GM18951 (cell line): Measurements from ENCODE around the gene NOP16.
A peak's percentile ranks its signal among the peaks of the same experiment; 100 is the strongest.

Experiments
- POLR2A ChIP-seq: IDR thresholded peaks from 4 replicates; pipeline ENCODE4 v1.6.1; 2011; ENCODE audit warnings: mild to moderate bottlenecking; ENCODE audit not compliant: insufficient read length, insufficient read depth; ENCODE audit errors: extremely low read depth
- in situ Hi-C: fragments of 300-500 bp; cut with MboI; formaldehyde crosslinking; loops from one replicate; pipeline ENCODE4 v1.12.0; 2022; ENCODE audit warnings: low sequenced_read_pairs, mixed read lengths, inconsistent platforms; ENCODE audit not compliant: unreplicated experiment

Gene NOP16

DNA sequence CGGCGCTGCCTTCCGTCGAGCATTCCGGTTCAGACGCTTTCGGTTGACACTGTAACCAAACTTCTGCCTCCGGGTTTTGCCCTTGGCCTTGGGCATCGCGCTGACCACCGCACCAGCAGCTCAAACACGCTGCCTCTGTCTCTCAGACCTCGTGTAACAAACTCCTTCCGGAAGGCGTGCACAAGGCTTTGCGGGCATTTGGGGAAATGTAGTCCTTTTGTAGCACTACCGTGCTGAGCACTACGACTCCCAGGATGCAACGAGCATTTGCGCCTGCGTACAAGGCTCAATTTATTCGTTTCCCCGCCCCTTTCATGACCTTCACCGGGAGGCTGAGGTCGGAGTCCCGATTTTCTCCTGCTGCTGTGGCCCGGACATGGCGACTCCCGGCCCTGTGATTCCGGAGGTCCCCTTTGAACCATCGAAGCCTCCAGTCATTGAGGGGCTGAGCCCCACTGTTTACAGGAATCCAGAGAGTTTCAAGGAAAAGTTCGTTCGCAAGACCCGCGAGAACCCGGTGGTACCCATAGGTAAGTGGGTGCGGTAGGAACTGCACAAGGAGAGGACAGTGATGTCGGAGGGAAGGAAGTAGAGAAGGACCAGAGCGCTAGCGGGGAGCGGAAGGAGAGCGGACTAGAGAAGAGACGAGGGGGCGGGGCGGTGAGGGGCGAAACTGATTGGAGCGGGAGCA, at the start of gene NOP16, which contains the start of gene HIGD2A:
TSS of gene NOP16 (minus strand) at position 155 of the 691 bp plus-strand sequence. CDS start at position 96, 59 bp downstream.
TSS of gene HIGD2A (plus strand) at position 308 of the 691 bp plus-strand sequence. CDS start at position 377, 69 bp downstream.
- peak; percentile 79 for TF ChIP-seq POLR2A
- in situ Hi-C loops: no loop called here

DNA sequence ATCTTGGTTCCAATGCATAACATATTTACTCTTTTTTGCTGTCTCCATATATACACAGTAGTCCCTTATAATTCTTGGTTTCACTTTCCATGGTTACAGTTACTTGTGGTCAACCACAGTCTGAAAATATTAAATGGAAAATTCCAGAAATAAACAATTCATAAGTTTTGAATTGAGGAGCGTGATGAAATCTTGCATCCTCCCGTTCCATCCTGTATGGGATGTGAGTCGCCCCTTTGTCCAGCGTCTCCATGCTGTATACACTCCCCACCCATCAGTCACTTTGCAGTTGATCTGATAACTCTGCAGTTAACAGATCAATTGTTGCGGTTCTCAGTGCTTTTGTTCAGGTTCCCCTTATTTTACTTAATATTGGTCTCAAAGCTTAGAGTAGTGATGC, 48.3 kb upstream of the NOP16 start:
- in situ Hi-C loops: no loop called here

GRCh38 chr5:176432707-176433106, 44.3 kb upstream of the NOP16 start:
- no peak for TF ChIP-seq POLR2A
- in situ Hi-C loops: no loop called here

More for the DNA sequence above, 48.3 kb upstream of the NOP16 start:
- TF ChIP-seq POLR2A: no peak

GRCh38 chr5:176429972-176430371, 41.6 kb upstream of the NOP16 start:
- no peak for TF ChIP-seq POLR2A
- in situ Hi-C loops: no loop called here

DNA sequence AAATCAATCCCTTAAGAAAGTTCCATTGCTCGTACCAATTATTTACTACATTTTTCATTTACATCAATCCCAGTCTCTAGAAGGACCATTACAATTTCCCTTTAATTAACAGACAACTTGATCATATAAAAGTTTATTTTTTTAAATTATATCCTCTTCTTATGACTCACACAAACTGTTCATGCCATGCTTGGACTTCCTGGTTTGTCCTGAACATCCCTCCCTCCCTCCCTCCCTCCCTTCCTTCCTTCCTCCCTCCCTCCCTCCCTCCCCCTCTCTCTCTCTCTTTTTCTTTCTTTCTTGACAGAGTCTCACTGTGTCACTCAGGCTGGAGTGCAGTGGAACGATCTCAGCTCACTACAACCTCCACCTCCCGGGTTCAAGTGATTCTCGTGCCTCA, 39.6 kb upstream of the NOP16 start:
- TF ChIP-seq POLR2A: no peak
- in situ Hi-C loops: no loop called here

- in situ Hi-C loops: no loop called here
- TF ChIP-seq POLR2A: no peak
Measured at GRCh38 chr5:176426876-176427275, 38.5 kb upstream of the NOP16 start.

- in situ Hi-C loops: no loop called here
- TF ChIP-seq POLR2A: no peak
Measured at GRCh38 chr5:176425791-176426190, 37.4 kb upstream of the NOP16 start.

- in situ Hi-C loops: no loop called here
- TF ChIP-seq POLR2A: no peak
Measured at GRCh38 chr5:176425138-176425537, 36.7 kb upstream of the NOP16 start.

DNA sequence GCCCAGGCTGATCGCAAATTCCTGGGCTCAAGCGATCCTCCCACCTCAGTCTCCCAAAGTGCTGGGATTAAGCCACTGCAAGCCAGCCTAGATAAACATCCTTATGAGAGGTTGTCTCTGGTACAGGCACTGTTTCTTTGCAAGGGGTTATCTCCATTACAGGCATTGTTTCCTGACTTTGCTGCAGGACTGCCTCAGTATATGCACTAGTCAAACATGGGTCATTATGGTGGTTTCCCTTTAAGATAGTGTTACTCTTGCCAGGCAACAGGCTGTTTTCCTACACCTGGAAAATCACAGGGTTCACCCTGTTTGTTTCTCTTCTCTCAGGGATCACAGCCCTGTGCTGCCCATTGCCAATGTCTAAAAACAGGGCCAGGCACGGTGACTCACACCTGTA, 35.8 kb upstream of the NOP16 start:
- in situ Hi-C loops: loop anchor here (25.0 kb wide), 1 partner anchor 687 kb away; no protein-coding TSS in a partner anchor
- no peak for TF ChIP-seq POLR2A

- no peak for TF ChIP-seq POLR2A
- in situ Hi-C loops: loop anchor here (25.0 kb wide), 1 partner anchor 684 kb away; no protein-coding TSS in a partner anchor
Measured at GRCh38 chr5:176420972-176421544, 32.7 kb upstream of the NOP16 start.

DNA sequence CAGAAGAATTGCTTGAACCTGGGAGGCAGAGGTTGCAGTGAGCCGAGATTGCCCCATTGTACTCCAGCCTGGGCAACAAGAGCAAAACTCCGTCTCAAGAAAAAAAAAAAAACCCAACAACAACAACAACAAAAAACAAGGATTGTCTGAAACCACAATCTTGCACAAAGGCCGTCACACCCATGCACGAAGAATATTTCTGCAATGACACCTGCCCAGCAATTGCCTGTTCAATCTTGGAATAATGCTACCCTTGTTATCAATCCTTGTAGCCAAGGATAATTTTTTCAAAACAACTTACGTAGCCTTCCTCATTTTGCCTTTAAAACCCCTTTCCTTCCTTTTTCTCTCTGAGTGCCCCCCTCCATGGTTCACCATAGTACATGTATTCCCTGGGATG, 31.7 kb upstream of the NOP16 start:
- in situ Hi-C loops: loop anchor here (25.0 kb wide), 1 partner anchor 683 kb away; no protein-coding TSS in a partner anchor

DNA sequence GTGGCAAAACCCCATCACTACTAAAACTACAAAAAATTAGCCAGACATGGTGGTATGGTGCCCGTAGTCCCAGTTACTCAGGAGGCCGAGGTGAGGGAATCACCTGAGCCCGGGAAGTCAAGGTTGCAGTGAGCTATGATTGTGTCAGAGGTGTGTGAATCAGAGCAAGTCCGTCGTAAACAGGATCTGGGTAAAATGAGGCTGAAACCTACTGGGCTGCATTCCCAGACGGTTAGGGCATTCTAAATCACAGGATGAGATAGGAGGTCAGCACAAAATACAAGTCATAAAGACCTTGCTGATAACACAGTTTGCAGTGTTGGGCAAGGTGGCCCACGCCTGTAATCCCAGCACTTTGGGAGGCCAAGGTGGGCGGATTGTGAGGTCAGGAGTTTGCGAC, 29.9 kb upstream of the NOP16 start:
- TF ChIP-seq POLR2A: no peak
- in situ Hi-C loops: loop anchor here (25.0 kb wide), 1 partner anchor 681 kb away; no protein-coding TSS in a partner anchor

More for the DNA sequence above, 31.7 kb upstream of the NOP16 start:
- no peak for TF ChIP-seq POLR2A

DNA sequence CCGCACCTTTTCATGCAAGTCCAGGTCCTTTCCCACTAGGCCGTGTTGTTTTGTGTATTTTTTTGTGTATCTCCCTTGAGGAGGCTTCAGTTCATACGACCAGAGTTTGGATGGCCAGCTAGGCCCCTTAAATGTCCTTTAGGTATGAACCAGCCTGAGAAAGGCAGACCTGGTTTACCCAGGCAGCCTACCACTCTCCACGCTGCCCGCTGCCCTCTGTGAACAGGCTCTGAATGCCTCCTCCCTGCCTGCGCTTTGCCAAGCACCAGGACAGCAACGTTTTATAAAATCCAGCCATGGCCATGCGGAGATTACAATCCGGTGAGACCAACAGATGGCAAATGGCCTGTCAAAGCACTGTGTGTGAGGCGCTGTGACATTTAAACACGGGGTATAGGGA, 28.6 kb upstream of the NOP16 start:
- in situ Hi-C loops: loop anchor here (25.0 kb wide), 1 partner anchor 680 kb away; no protein-coding TSS in a partner anchor

GRCh38 chr5:176415952-176416924, 27.8 kb upstream of the NOP16 start, which contains the start of gene CLTB:
CLTB (minus strand) TSS chr5:176416539; CDS start chr5:176416363, 176 bp downstream.
- peak; percentile 79 for TF ChIP-seq POLR2A
- in situ Hi-C loops: loop anchor here (25.0 kb wide), 1 partner anchor 679 kb away; no protein-coding TSS in a partner anchor

More for the DNA sequence above, 28.6 kb upstream of the NOP16 start:
- no peak for TF ChIP-seq POLR2A
